K562 (cell line): Measurements from ENCODE around the gene SLC7A9. TPM values are rescaled to one million over a fixed set of nuclear protein-coding genes. Genes with fewer than 3 reads are reported as not detected.

Experiments
- ATAC-seq: fragments of 200-7000 bp; cut with Tn5 transposase; 3 replicates; pipeline ENCODE4 v1.9.1; 2020; ENCODE audit warnings: moderate library complexity
- BruUV-seq: library from RNA; stranded (reverse); fragments of 400-500 nt; replicated peaks from 2 replicates; lab custom pipeline; 2021; lab: Mats Ljungman, UMichigan
- CTCF ChIA-PET: fragments of 300-600 bp; formaldehyde crosslinking; extraction: SDS; loops from one replicate; lab custom pipeline; 2021; ENCODE audit warnings: low intra/inter-chr PET ratio; lab: Yijun Ruan, JAX
- POLR2A ChIA-PET: fragments of 300-600, 350-650 bp; sonication (Branson Sonifier 250); formaldehyde crosslinking; extraction: SDS; loops from one replicate; lab custom pipeline; 2021; ENCODE audit warnings: antibody characterized with exemption, inconsistent platforms; lab: Yijun Ruan, JAX
- DNase-seq, 4 experiments: peaks; one replicate each; pipeline versions ENCODE4 v3.0.0 to v3.0.0-alpha.2; 2011 to 2018; ENCODE audit warnings: low spot score in 3 of 4, mixed read lengths in 3 of 4; ENCODE audit errors: extremely low read depth in 1 of 4
- FAIRE-seq: peaks from 2 replicates; lab custom pipeline; 2011; peaks lifted over from hg19 to GRCh38; lab: Jason Lieb, UNC
- H2AFZ ChIP-seq: 2 replicates; pipeline ENCODE4 v1.6.0; 2011; ENCODE audit warnings: low read depth, low read length, control low read depth, inconsistent platforms
- H3K27ac ChIP-seq: fragments of 200-600 bp; 3 replicates; pipeline ENCODE4 v1.8.0; 2011; ENCODE audit warnings: low read depth, mild to moderate bottlenecking, control low read depth, inconsistent platforms, low read length, moderate library complexity, mixed read lengths; ENCODE audit errors: extremely low read depth
- H3K27me3 ChIP-seq, 2 experiments: fragments of 300-600 bp in 1 of 2; 2 replicates in 1 of 2; 3 replicates in 1 of 2; pipeline versions ENCODE4 v1.6.0 to v1.8.0; 2011; ENCODE audit warnings: inconsistent platforms in 2 of 2, low read length in 2 of 2, mild to moderate bottlenecking in 1 of 2, mixed read lengths in 1 of 2, moderate library complexity in 1 of 2; ENCODE audit not compliant: control insufficient read depth in 2 of 2, insufficient read depth in 2 of 2
- H3K36me3 ChIP-seq: fragments of 300-600 bp; 3 replicates; pipeline ENCODE4 v1.8.0; 2011; ENCODE audit warnings: mild to moderate bottlenecking, low read length, inconsistent platforms; ENCODE audit not compliant: control insufficient read depth, insufficient read depth
- H3K4me1 ChIP-seq, 2 experiments: fragments of 200-600 bp in 1 of 2; replicated peaks in 1 of 2; 2 replicates in 1 of 2; 3 replicates in 1 of 2; pipeline versions ENCODE4 v1.5.1 to v1.8.0; 2011; ENCODE audit warnings: inconsistent platforms in 2 of 2, low read length in 2 of 2, mild to moderate bottlenecking in 1 of 2, mixed read lengths in 1 of 2, moderate library complexity in 1 of 2; ENCODE audit not compliant: control insufficient read depth in 2 of 2, insufficient read depth in 2 of 2
- H3K4me2 ChIP-seq: 2 replicates; pipeline ENCODE4 v1.6.1; 2011; ENCODE audit warnings: low read length, control low read depth, inconsistent platforms, mixed read lengths; ENCODE audit not compliant: insufficient read depth
- H3K4me3 ChIP-seq: fragments of 200-600 bp; sonication (generic), shearing (Covaris generic); 2 replicates; pipeline ENCODE4 v1.5.1; 2016; ENCODE audit warnings: control low read depth, inconsistent platforms
- H3K79me2 ChIP-seq: fragments of 200-600 bp; 3 replicates; pipeline ENCODE4 v1.8.0; 2011; ENCODE audit warnings: low read length, inconsistent platforms; ENCODE audit not compliant: control insufficient read depth, insufficient read depth
- H3K9ac ChIP-seq, 2 experiments: 2 replicates each; pipeline versions ENCODE4 v1.6.0 to v1.6.1; 2011; ENCODE audit warnings: low read depth in 2 of 2, low read length in 2 of 2, control low read depth in 1 of 2, inconsistent platforms in 1 of 2, mild to moderate bottlenecking in 1 of 2, mixed read lengths in 1 of 2; ENCODE audit not compliant: insufficient read depth in 1 of 2
- H3K9me1 ChIP-seq: one replicate; pipeline ENCODE4 v1.6.0; 2011; ENCODE audit warnings: inconsistent platforms, mild to moderate bottlenecking, low read length, moderate library complexity; ENCODE audit not compliant: control insufficient read depth, insufficient read depth
- H3K9me3 ChIP-seq: replicated peaks from 2 replicates; pipeline ENCODE4 v1.5.1; 2011; ENCODE audit warnings: low read depth, low read length, inconsistent platforms; ENCODE audit not compliant: control insufficient read depth, insufficient read depth
- H4K20me1 ChIP-seq: replicated peaks from 2 replicates; pipeline ENCODE4 v1.6.1; 2011; ENCODE audit warnings: low read length, inconsistent platforms, mixed read lengths; ENCODE audit not compliant: control insufficient read depth, insufficient read depth
- CEBPG ChIP-seq, 3 experiments: fragments of 200-800 bp in 1 of 3; sonication (Bioruptor generic) in 1 of 3; sonication (generic) in 1 of 3; formaldehyde crosslinking in 1 of 3; IDR thresholded peaks in 2 of 3; conservative IDR thresholded peaks in 1 of 3; 2 replicates each; pipeline versions ENCODE4 v1.6.1 to v1.8.0; 2016 to 2022; ENCODE audit warnings: missing compliant biosample characterization in 2 of 3, missing genetic modification characterization in 2 of 3, mild to moderate bottlenecking in 1 of 3, missing genetic modification reagents in 1 of 3
- GTF2A2 ChIP-seq: IDR thresholded peaks from 2 replicates; pipeline ENCODE4 v1.6.1; 2016; ENCODE audit warnings: mild to moderate bottlenecking, missing genetic modification characterization, missing compliant biosample characterization
- HINFP ChIP-seq: fragments of 450-650 bp; conservative IDR thresholded peaks from 2 replicates; pipeline ENCODE4 v1.6.1; 2016; ENCODE audit warnings: missing genetic modification characterization, low read depth, mild to moderate bottlenecking, control low read depth, missing compliant biosample characterization
- LARP7 ChIP-seq: fragments of 450-650 bp; IDR thresholded peaks from 2 replicates; pipeline ENCODE4 v1.6.1; 2016
- SIRT6 ChIP-seq: IDR thresholded peaks from one replicate; pipeline ENCODE4 v1.6.1; 2012; ENCODE audit warnings: low read depth, mild to moderate bottlenecking, control low read depth, inconsistent platforms, low read length, moderate library complexity
- ZBTB17 ChIP-seq: fragments of 450-650 bp; formaldehyde crosslinking; IDR thresholded peaks from 2 replicates; pipeline ENCODE4 v1.4.0; 2020; ENCODE audit warnings: mild to moderate bottlenecking
- ZNF609 ChIP-seq: sonication (generic); formaldehyde crosslinking; IDR thresholded peaks from 2 replicates; pipeline ENCODE4 v1.8.1; 2023; ENCODE audit warnings: missing genetic modification reagents, mild to moderate bottlenecking, borderline replicate concordance
- WGBS: fragments of 100-300 bp; shearing (Covaris generic); methylation state at CpG from one replicate; pipeline ENCODE4 v1.1.6; 2016; ENCODE audit warnings: low coverage, mixed read lengths; ENCODE audit not compliant: insufficient coverage; ENCODE audit errors: missing lambda C conversion rate; 5-methylcytosine and 5-hydroxymethylcytosine counted together
- in situ Hi-C: fragments of 300-500 bp; cut with MboI; formaldehyde crosslinking; loops from 4 replicates; pipeline ENCODE4 v1.15.0; 2018; ENCODE audit warnings: inconsistent platforms, mixed read lengths
- intact Hi-C: fragments of 100-400 bp; cut with micrococcal nuclease; formaldehyde crosslinking; loops from 2 replicates; pipeline ENCODE4 v1.14.2; 2022
- polyA plus RNA-seq, 8 experiments: library from polyadenylated mRNA; depleted of rRNA in 4 of 8; stranded (reverse) in 5 of 8; unstranded in 3 of 8; fragments of >200 nt; fragmentation: Nextera tagmentation in 2 of 8; fragmentation: Illumina TruSeq in 1 of 8; extraction: Ambion mirVana in 2 of 8; extraction: Trizol in 1 of 8; gene quantifications; 2 replicates each; pipeline versions ENCODE4 v1.2.1 to v1.2.3, GENCODE V29; 2011 to 2014; ENCODE audit warnings: inconsistent platforms in 1 of 8, missing spikeins in 1 of 8
- total RNA-seq, 7 experiments: library from RNA; depleted of rRNA in 6 of 7; stranded (reverse); fragments of >200 nt in 6 of 7; fragmentation: Illumina TruSeq in 2 of 7; extraction: Trizol in 2 of 7; gene quantifications; 2 replicates each; pipeline versions ENCODE4 v1.2.1 to v1.2.3, GENCODE V29; 2011 to 2021; ENCODE audit warnings: low replicate concordance in 1 of 7

SLC7A9 gene
- total and polyA plus RNA-seq, 9 of the 15 experiments (the other 6 are each of a cell fraction or from before 2014, with no cell fraction given) = not detected

GRCh38 chr19:32828643-32829344, 40.8 kb downstream of the SLC7A9 start (continued):
- no peak for TF ChIP-seq SIRT6

- no peak for TF ChIP-seq LARP7
- no peak for TF ChIP-seq HINFP (tag)
- TF ChIP-seq ZBTB17 (CRISPR knock-in tag) = no peak
- no peak for TF ChIP-seq CEBPG (CRISPR knock-in tag; IDR thresholded peaks at IDR 0.05)
- TF ChIP-seq CEBPG (tag; conservative IDR thresholded peaks at IDR 0.05 in 1 of 2, IDR thresholded peaks at IDR 0.05 in 1 of 2) = no peak
- TF ChIP-seq GTF2A2 (tag) = no peak
- TF ChIP-seq ZNF609 (CRISPR knock-in tag) = no peak
- in situ Hi-C loops = no loop called here
- DNase-seq (no peak), ATAC-seq (no peak), FAIRE-seq (no peak)
- peaks cover 54 to 71% of the 10 kb centered on the region in 2 experiments for H3K27me3 ChIP-seq
- no peak overlapping the region for H3K4me3 ChIP-seq
- no peaks in the 10 kb centered on the region for H3K9me3 ChIP-seq
- no peaks in the 10 kb centered on the region for H3K9me1 ChIP-seq
- H3K4me2 ChIP-seq = no peak overlapping the region
- WGBS = 2% methylated on average over 4 of the region's 4 CpGs
- 0 out of 2 replicates have a peak, but pooled peaks cover 5% of the 10 kb centered on the region for H4K20me1 ChIP-seq
- no peaks in the 10 kb centered on the region for H3K36me3 ChIP-seq
- no peak overlapping the region for H3K9ac ChIP-seq
- no peaks in the 10 kb centered on the region for H3K79me2 ChIP-seq
- POLR2A ChIA-PET = interaction anchor here (2.8 kb wide), 1 partner anchor 9 kb away, joined by 9 read pairs; no protein-coding TSS in a partner anchor
- CTCF ChIA-PET = no interaction called here
- H3K27ac ChIP-seq = no peak overlapping the region
- no TSS peak for BruUV-seq
- H3K4me1 ChIP-seq = peaks cover 0 to 10% of the 10 kb centered on the region in 2 experiments; a peak in 1 of 5 replicates
- intact Hi-C loops = no loop called here
- H2AFZ ChIP-seq = no peak overlapping the region
These were observed 41.4 kb downstream of the SLC7A9 start for GRCh38 chr19:32828139-32828538.
